GM12878 (cell line): ENCODE data around the gene ADCYAP1R1. TPM values are rescaled to one million over a fixed set of nuclear protein-coding genes. Genes with fewer than 3 reads are reported as not detected.

ENCODE experiments used
- ATAC-seq: fragments of 200-7000 bp; cut with Tn5 transposase; 3 replicates; pipeline ENCODE4 v1.9.1; 2020; ENCODE audit warnings: mild to moderate bottlenecking, moderate library complexity
- BruUV-seq: library from RNA; stranded (reverse); fragments of 400-500 nt; replicated peaks from 2 replicates; lab custom pipeline; 2021; lab: Mats Ljungman, UMichigan
- CTCF ChIA-PET: fragments of 300-600 bp; sonication (Branson Sonifier 250); formaldehyde crosslinking; extraction: SDS; loops from one replicate; lab custom pipeline; 2021; ENCODE audit warnings: inconsistent platforms; lab: Yijun Ruan, JAX
- POLR2A ChIA-PET: fragments of 350-600 bp; formaldehyde crosslinking; extraction: SDS; loops from one replicate; lab custom pipeline; 2021; ENCODE audit warnings: inconsistent platforms; lab: Charles Lee
- RAD21 ChIA-PET: fragments of 300-600 bp; sonication (Branson Sonifier 250); formaldehyde crosslinking; loops from one replicate; lab custom pipeline; 2023; ENCODE audit warnings: antibody characterized with exemption; ENCODE audit not compliant: unreplicated experiment; lab: Charles Lee
- SMC1A ChIA-PET: fragments of 300-600 bp; sonication (Branson Sonifier 250); formaldehyde crosslinking; loops from one replicate; lab custom pipeline; 2023; ENCODE audit not compliant: unreplicated experiment, uncharacterized antibody; lab: Charles Lee
- DNase-seq: peaks from one replicate; pipeline ENCODE4 v3.0.0-alpha.2; 2011; ENCODE audit warnings: low read depth, low spot score
- FAIRE-seq: peaks from 3 replicates; lab custom pipeline; 2011; peaks lifted over from hg19 to GRCh38; lab: Jason Lieb, UNC
- H2AFZ ChIP-seq: 2 replicates; pipeline ENCODE4 v1.6.0; 2011; ENCODE audit warnings: low read depth, low read length, control low read depth; ENCODE audit not compliant: control insufficient read depth
- H3K27ac ChIP-seq: 2 replicates; pipeline ENCODE4 v1.5.1; 2011; ENCODE audit warnings: control low read depth; ENCODE audit not compliant: control insufficient read depth, insufficient read depth
- H3K27me3 ChIP-seq, 2 experiments: replicated peaks in 1 of 2; 2 replicates each; pipeline versions ENCODE4 v1.6.0 to v1.6.1; 2011; ENCODE audit warnings: low read length in 1 of 2; ENCODE audit not compliant: control insufficient read depth in 2 of 2, insufficient read depth in 2 of 2
- H3K36me3 ChIP-seq, 2 experiments: 2 replicates each; pipeline ENCODE4 v1.5.1; 2011; ENCODE audit warnings: low read length in 1 of 2; ENCODE audit not compliant: control insufficient read depth in 2 of 2, insufficient read depth in 2 of 2
- H3K4me1 ChIP-seq: 2 replicates; pipeline ENCODE4 v1.6.1; 2011; ENCODE audit warnings: mild to moderate bottlenecking, low read length, moderate library complexity, mixed read lengths; ENCODE audit not compliant: control insufficient read depth, insufficient read depth
- H3K4me2 ChIP-seq: 2 replicates; pipeline ENCODE4 v1.6.0; 2011; ENCODE audit warnings: control low read depth; ENCODE audit not compliant: control insufficient read depth, insufficient read depth
- H3K4me3 ChIP-seq: fragments of 200-600 bp; sonication (generic); 2 replicates; pipeline ENCODE4 v1.5.1; 2016
- H3K79me2 ChIP-seq: 2 replicates; pipeline ENCODE4 v1.6.0; 2011; ENCODE audit warnings: low read length; ENCODE audit not compliant: control insufficient read depth, insufficient read depth
- H3K9ac ChIP-seq: 2 replicates; pipeline ENCODE4 v1.8.0; 2011; ENCODE audit warnings: low read length, control low read depth, mixed read lengths; ENCODE audit not compliant: control insufficient read depth, insufficient read depth
- H3K9me3 ChIP-seq: replicated peaks from 3 replicates; pipeline ENCODE4 v1.5.1; 2011; ENCODE audit warnings: mild to moderate bottlenecking, low read length; ENCODE audit not compliant: control insufficient read depth, insufficient read depth
- H4K20me1 ChIP-seq: 2 replicates; pipeline ENCODE4 v1.6.0; 2011; ENCODE audit not compliant: control insufficient read depth, insufficient read depth
- CBX3 ChIP-seq: fragments of 200-600 bp; sonication (generic); IDR thresholded peaks from 2 replicates; pipeline ENCODE4 v1.6.1; 2016; ENCODE audit warnings: low read depth, borderline replicate concordance
- KAT2A ChIP-seq: conservative IDR thresholded peaks from 2 replicates; pipeline ENCODE4 v1.6.1; 2011; ENCODE audit warnings: low read depth, low read length; ENCODE audit not compliant: control insufficient read depth
- POU2F2 ChIP-seq: IDR thresholded peaks from 3 replicates; pipeline ENCODE4 v1.6.1; 2011; ENCODE audit warnings: low read depth, mild to moderate bottlenecking, low read length, borderline replicate concordance
- SMAD5 ChIP-seq: IDR thresholded peaks from 2 replicates; pipeline ENCODE4 v1.6.1; 2016; ENCODE audit warnings: antibody characterized with exemption, low read depth
- SUZ12 ChIP-seq: fragments of 200-600 bp; sonication (generic); IDR thresholded peaks from one replicate; pipeline ENCODE4 v1.6.1; 2018; ENCODE audit warnings: antibody characterized with exemption, mild to moderate bottlenecking; ENCODE audit not compliant: unreplicated experiment
- ZNF622 ChIP-seq: fragments of 450-650 bp; IDR thresholded peaks from 2 replicates; pipeline ENCODE4 v1.6.1; 2017; ENCODE audit warnings: mild to moderate bottlenecking, inconsistent platforms
- WGBS: methylation state at CpG from one replicate; pipeline ENCODE4 v1.1.6; 2016; ENCODE audit warnings: low lambda C conversion rate; ENCODE audit not compliant: insufficient replicate concordance, insufficient coverage; ENCODE audit errors: missing lambda C conversion rate; 5-methylcytosine and 5-hydroxymethylcytosine counted together
- in situ Hi-C: fragments of 300-500 bp; cut with MboI; formaldehyde crosslinking; loops from 9 replicates; pipeline ENCODE4 v1.14.3; 2018; ENCODE audit warnings: mixed read lengths
- intact Hi-C: fragments of 100-400 bp; cut with micrococcal nuclease; formaldehyde crosslinking; loops from one replicate; pipeline ENCODE4 v1.14.2; 2022; ENCODE audit not compliant: unreplicated experiment
- polyA plus RNA-seq, 11 experiments: library from polyadenylated mRNA; depleted of rRNA in 4 of 11; unstranded in 6 of 11; stranded (reverse) in 5 of 11; fragments of >200 nt; fragmentation: Nextera tagmentation in 4 of 11; fragmentation: Illumina TruSeq in 1 of 11; extraction: Ambion mirVana in 4 of 11; extraction: Trizol in 1 of 11; gene quantifications; 1 replicate in 1 of 11; 2 replicates in 10 of 11; pipeline versions ENCODE4 v1.2.1 to v1.2.3, GENCODE V29; 2011 to 2016; ENCODE audit warnings: inconsistent platforms in 2 of 11, missing spikeins in 2 of 11, low read depth in 1 of 11
- total RNA-seq, 4 experiments: library from RNA; depleted of rRNA in 3 of 4; stranded (reverse); fragments of >200 nt in 3 of 4; fragmentation: Illumina TruSeq in 1 of 4; extraction: Trizol in 1 of 4; gene quantifications; 2 replicates each; pipeline versions ENCODE4 v1.2.1 to v1.2.3, GENCODE V29; 2013 to 2021
- TF ChIP-seq, protein P1 (sequence below): fragments of 450-650 bp; IDR thresholded peaks from 2 replicates; pipeline ENCODE4 v1.6.1; 2017; ENCODE audit warnings: antibody characterized with exemption, mild to moderate bottlenecking, moderate library complexity
- TF ChIP-seq, protein P2 (sequence below): IDR thresholded peaks from 2 replicates; pipeline ENCODE4 v1.6.1; 2011; ENCODE audit warnings: mild to moderate bottlenecking, low read depth, low read length, moderate library complexity; ENCODE audit not compliant: insufficient replicate concordance
- TF ChIP-seq, protein P3 (sequence below): fragments of 150-350 bp; IDR thresholded peaks from 2 replicates; pipeline ENCODE4 v1.6.1; 2016; ENCODE audit warnings: low read depth, low read length

Gene ADCYAP1R1
- total and polyA plus RNA-seq, 10 of the 15 experiments (the other 5 are each of a cell fraction or from before 2014, with no cell fraction given) = not detected

DNA sequence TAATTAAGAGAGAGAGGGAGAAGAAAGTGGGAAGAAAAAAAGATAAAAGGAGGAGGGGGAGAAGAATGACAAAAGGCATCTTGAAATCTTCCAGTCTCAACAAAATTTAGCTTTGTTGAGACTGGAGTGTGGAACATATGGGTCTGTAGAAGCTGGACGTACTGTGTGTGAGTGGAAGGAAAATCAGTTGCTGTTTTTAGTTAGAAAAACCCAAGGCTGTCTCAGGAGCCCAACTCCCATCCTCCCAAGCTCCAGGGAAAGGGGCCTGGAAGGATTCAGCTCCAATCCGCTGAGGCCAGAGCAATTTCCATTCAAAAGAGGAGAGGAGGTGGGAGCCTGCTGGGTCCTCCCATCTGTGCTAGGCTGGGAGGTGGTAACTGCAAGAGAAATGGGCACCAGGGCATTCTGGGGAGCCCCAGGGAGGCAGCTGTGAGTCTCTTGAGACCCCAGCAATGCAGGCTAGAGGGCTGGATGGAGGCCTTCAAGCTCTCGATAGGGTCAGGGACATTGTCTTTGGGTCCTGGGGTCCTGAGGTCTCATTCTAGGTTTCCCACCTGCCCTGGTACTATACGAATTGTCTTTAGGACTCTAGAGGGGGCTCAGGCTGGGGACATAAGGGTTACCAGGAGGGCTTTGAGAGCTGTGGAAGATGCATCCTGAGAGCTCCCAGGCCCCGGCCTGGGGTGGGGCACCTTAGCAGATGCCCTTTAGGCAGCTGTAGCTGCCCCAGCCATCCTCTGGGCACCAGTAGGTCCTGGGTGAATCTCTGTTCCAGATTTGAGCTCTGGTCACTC, 21.4 kb downstream of the ADCYAP1R1 start:
- intact Hi-C loops = no loop called here
- no peak overlapping the region for H3K4me3 ChIP-seq
- DNase-seq = no peak
- H2AFZ ChIP-seq = no peak overlapping the region
- no peak for TF ChIP-seq SMAD5
- TF ChIP-seq KAT2A = no peak
- TF ChIP-seq ZNF622 = no peak
- no peak for TF ChIP-seq CBX3
- no peak for TF ChIP-seq SUZ12
- ChIA-PET POLR2A (no interaction called here), SMC1A (no interaction called here), CTCF (interaction anchor here (1.0 kb wide), 1 partner anchor 8 kb away, joined by 3 read pairs; no protein-coding TSS in a partner anchor), RAD21 (no interaction called here)
- ATAC-seq = no peak
- in situ Hi-C loops = no loop called here
- H3K36me3 ChIP-seq = no peaks in the 10 kb centered on the region
- no peak overlapping the region for H3K9ac ChIP-seq
- H3K4me1 ChIP-seq = no peaks in the 10 kb centered on the region
- no peaks in the 10 kb centered on the region for H3K79me2 ChIP-seq
- no peak overlapping the region for H3K4me2 ChIP-seq
- no peaks in the 10 kb centered on the region for H3K9me3 ChIP-seq
- BruUV-seq = no TSS peak
- no peak overlapping the region for H3K27ac ChIP-seq
- WGBS = 5% methylated on average over 5 of the region's 5 CpGs
- no peaks in the 10 kb centered on the region for H4K20me1 ChIP-seq
- peaks cover 0 to 12% of the 10 kb centered on the region in 2 experiments; a peak in 3 of 4 replicates for H3K27me3 ChIP-seq
- no peak for FAIRE-seq

DNA sequence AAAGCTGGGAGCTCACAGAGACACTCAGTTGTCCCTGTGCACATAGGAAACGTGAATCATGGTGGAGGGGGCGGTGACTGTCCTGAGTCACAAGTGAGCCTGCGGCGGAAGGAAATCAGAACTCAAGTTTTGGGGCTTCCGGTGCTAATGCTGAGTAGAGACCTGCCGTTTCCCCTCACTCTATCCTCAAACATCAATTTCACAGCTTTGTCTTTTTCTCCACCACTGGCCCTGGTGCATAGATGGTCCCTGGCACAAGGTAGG, 21.9 kb downstream of the ADCYAP1R1 start:
- RAD21 ChIA-PET = no interaction called here
- CTCF ChIA-PET = interaction anchor here (1.0 kb wide), 1 partner anchor 8 kb away, joined by 3 read pairs; no protein-coding TSS in a partner anchor
- 57% methylated on average over 5 of the region's 6 CpGs for WGBS
- no peak for TF ChIP-seq POU2F2
- TF ChIP-seq, protein P1, sequence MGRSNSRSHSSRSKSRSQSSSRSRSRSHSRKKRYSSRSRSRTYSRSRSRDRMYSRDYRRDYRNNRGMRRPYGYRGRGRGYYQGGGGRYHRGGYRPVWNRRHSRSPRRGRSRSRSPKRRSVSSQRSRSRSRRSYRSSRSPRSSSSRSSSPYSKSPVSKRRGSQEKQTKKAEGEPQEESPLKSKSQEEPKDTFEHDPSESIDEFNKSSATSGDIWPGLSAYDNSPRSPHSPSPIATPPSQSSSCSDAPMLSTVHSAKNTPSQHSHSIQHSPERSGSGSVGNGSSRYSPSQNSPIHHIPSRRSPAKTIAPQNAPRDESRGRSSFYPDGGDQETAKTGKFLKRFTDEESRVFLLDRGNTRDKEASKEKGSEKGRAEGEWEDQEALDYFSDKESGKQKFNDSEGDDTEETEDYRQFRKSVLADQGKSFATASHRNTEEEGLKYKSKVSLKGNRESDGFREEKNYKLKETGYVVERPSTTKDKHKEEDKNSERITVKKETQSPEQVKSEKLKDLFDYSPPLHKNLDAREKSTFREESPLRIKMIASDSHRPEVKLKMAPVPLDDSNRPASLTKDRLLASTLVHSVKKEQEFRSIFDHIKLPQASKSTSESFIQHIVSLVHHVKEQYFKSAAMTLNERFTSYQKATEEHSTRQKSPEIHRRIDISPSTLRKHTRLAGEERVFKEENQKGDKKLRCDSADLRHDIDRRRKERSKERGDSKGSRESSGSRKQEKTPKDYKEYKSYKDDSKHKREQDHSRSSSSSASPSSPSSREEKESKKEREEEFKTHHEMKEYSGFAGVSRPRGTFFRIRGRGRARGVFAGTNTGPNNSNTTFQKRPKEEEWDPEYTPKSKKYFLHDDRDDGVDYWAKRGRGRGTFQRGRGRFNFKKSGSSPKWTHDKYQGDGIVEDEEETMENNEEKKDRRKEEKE = no peak
- TF ChIP-seq, protein P2, sequence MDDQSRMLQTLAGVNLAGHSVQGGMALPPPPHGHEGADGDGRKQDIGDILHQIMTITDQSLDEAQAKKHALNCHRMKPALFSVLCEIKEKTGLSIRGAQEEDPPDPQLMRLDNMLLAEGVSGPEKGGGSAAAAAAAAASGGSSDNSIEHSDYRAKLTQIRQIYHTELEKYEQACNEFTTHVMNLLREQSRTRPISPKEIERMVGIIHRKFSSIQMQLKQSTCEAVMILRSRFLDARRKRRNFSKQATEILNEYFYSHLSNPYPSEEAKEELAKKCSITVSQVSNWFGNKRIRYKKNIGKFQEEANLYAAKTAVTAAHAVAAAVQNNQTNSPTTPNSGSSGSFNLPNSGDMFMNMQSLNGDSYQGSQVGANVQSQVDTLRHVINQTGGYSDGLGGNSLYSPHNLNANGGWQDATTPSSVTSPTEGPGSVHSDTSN = no peak
- TF ChIP-seq, protein P3, sequence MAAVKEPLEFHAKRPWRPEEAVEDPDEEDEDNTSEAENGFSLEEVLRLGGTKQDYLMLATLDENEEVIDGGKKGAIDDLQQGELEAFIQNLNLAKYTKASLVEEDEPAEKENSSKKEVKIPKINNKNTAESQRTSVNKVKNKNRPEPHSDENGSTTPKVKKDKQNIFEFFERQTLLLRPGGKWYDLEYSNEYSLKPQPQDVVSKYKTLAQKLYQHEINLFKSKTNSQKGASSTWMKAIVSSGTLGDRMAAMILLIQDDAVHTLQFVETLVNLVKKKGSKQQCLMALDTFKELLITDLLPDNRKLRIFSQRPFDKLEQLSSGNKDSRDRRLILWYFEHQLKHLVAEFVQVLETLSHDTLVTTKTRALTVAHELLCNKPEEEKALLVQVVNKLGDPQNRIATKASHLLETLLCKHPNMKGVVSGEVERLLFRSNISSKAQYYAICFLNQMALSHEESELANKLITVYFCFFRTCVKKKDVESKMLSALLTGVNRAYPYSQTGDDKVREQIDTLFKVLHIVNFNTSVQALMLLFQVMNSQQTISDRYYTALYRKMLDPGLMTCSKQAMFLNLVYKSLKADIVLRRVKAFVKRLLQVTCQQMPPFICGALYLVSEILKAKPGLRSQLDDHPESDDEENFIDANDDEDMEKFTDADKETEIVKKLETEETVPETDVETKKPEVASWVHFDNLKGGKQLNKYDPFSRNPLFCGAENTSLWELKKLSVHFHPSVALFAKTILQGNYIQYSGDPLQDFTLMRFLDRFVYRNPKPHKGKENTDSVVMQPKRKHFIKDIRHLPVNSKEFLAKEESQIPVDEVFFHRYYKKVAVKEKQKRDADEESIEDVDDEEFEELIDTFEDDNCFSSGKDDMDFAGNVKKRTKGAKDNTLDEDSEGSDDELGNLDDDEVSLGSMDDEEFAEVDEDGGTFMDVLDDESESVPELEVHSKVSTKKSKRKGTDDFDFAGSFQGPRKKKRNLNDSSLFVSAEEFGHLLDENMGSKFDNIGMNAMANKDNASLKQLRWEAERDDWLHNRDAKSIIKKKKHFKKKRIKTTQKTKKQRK = no peak

More for the DNA sequence above, 21.9 kb downstream of the ADCYAP1R1 start:
- Histone ChIP-seq H3K27ac (no peak overlapping the region), H3K79me2 (no peaks in the 10 kb centered on the region), H3K4me1 (no peaks in the 10 kb centered on the region), H3K4me2 (no peak overlapping the region), H3K36me3 (no peaks in the 10 kb centered on the region), H2AFZ (no peak overlapping the region), H3K9me3 (no peaks in the 10 kb centered on the region), H4K20me1 (no peaks in the 10 kb centered on the region), H3K27me3 (peaks cover 0 to 12% of the 10 kb centered on the region in 2 experiments; a peak in 3 of 4 replicates), H3K9ac (no peak overlapping the region), H3K4me3 (no peak overlapping the region)
- ATAC-seq (no peak), FAIRE-seq (no peak), DNase-seq (no peak)
- BruUV-seq = no TSS peak
- POLR2A ChIA-PET = no interaction called here
- SMC1A ChIA-PET = no interaction called here
- in situ Hi-C loops (no loop called here), intact Hi-C loops (no loop called here)
